Measurements from ENCODE around the gene TMEM238. TPM values are rescaled to one million over a fixed set of nuclear protein-coding genes. Genes with fewer than 3 reads are reported as not detected.

The TMEM238 gene
- total and polyA plus RNA-seq, 9 of the 15 experiments (the other 6 are each of a cell fraction or from before 2014, with no cell fraction given), result 0.18 to 5.1 (median 1.3) TPM; not detected in 4

GRCh38 chr19:55384920-55385723 lies 1.0 kb upstream of the TMEM238 start (continued):
- no peak for TF ChIP-seq ASH1L (IDR thresholded peaks at IDR 0.05; ENCODE audit: borderline replicate concordance, low read depth, partially characterized antibody)
- 0 out of 2 replicates have a peak, but pooled peaks have one; percentile 38 for TF ChIP-seq MAX (CRISPR knock-in tag; IDR thresholded peaks at IDR 0.05)
- 0 out of 2 replicates have a peak, but pooled peaks have one; percentile 7 for TF ChIP-seq TFAP4 (CRISPR knock-in tag; IDR thresholded peaks at IDR 0.05; ENCODE audit: borderline replicate concordance)
- TF ChIP-seq ZSCAN29 (IDR thresholded peaks at IDR 0.05), result peak; percentile 96

GRCh38 chr19:55383279-55384130 lies 587 bp downstream of the TMEM238 start:
- ChIA-PET CTCF (ENCODE audit: low intra/inter-chr PET ratio) (no interaction called here), POLR2A (interaction anchor here (0.5 to 12.9 kb wide), 23 partner anchors 8 to 474 kb away, joined by 3 to 195 read pairs (median 4); partner anchors contain the start of genes ISOC2, KMT5C, PTPRH and UBE2S)
- Histone ChIP-seq H4K20me1 (replicated peaks; ENCODE audit: control insufficient read depth, insufficient read depth, low read length) (peaks cover 25% of the 10 kb centered on the region), H3K9me1 (ENCODE audit: control insufficient read depth, insufficient read depth, low read length) (peaks cover 3% of the 10 kb centered on the region), H3K79me2 (ENCODE audit: control insufficient read depth, insufficient read depth, low read length) (peaks cover 59% of the 10 kb centered on the region), H3K9ac (ENCODE audit: insufficient read depth in 1 of 2, low read depth in 2 of 2, low read length in 2 of 2) (peak overlapping the region; percentile 94 to 97), H3K36me3 (ENCODE audit: control insufficient read depth, insufficient read depth, low read length) (peaks cover 26% of the 10 kb centered on the region), H3K27me3 (ENCODE audit: control insufficient read depth in 2 of 2, insufficient read depth in 2 of 2, low read length in 2 of 2) (no peaks in the 10 kb centered on the region), H3K27ac (ENCODE audit: extremely low read depth, low read depth, low read length) (peak overlapping the region; percentile 97), H2AFZ (ENCODE audit: low read depth, low read length) (peak overlapping the region; percentile 89), H3K4me1 (replicated peaks in 1 of 2; ENCODE audit: control insufficient read depth in 2 of 2, insufficient read depth in 2 of 2, low read length in 2 of 2) (peaks cover 32 to 49% of the 10 kb centered on the region in 2 experiments), H3K9me3 (replicated peaks; ENCODE audit: control insufficient read depth, insufficient read depth, low read depth, low read length) (no peaks in the 10 kb centered on the region; the same call in 1 of the 2 replicates), H3K4me2 (ENCODE audit: insufficient read depth, low read length) (peak overlapping the region; percentile 94), H3K4me3 (peak overlapping the region; percentile 77)
- BruUV-seq (replicated peaks), result TSS peak; percentile 80
- intact Hi-C loops (cut with micrococcal nuclease) (loop anchor here (2.0 kb wide), 1 partner anchor 167 kb away; no protein-coding TSS in a partner anchor), in situ Hi-C loops (cut with MboI) (no loop called here)
- DNase-seq (ENCODE audit: extremely low read depth in 1 of 4, low spot score in 3 of 4) (peak; percentile 74 to 78 (median 74)), FAIRE-seq (no peak), ATAC-seq (peak; percentile 35)
- 6% methylated on average over 33 of the region's 88 CpGs for WGBS (ENCODE audit: insufficient coverage, low coverage, missing lambda C conversion rate)
- TF ChIP-seq SMAD3 (CRISPR knock-in tag; conservative IDR thresholded peaks at IDR 0.05), result no peak
- 0 out of 2 replicates have a peak, but pooled peaks have one; percentile 21 for TF ChIP-seq LARP7 (IDR thresholded peaks at IDR 0.05)
- TF ChIP-seq NR1H2 (CRISPR knock-in tag; IDR thresholded peaks at IDR 0.05), result no peak
- TF ChIP-seq NR4A1 (CRISPR knock-in tag; IDR thresholded peaks at IDR 0.05), result 0 out of 2 replicates have a peak, but pooled peaks have one; percentile 18
- no peak for TF ChIP-seq NR4A1 (tag; IDR thresholded peaks at IDR 0.05)
- TF ChIP-seq CBX1 (IDR thresholded peaks at IDR 0.05; ENCODE audit: low read depth), result 0 out of 2 replicates have a peak, but pooled peaks have one; percentile 6
- TF ChIP-seq NRF1 (conservative IDR thresholded peaks at IDR 0.05 in 1 of 2, IDR thresholded peaks at IDR 0.05 in 1 of 2), result peak in 1 of 2 experiments; percentile 28; a peak in 2 of 4 replicates
- TF ChIP-seq RB1 (IDR thresholded peaks at IDR 0.05; ENCODE audit: low read depth), result peak; percentile 61; the same call in 1 of the 2 replicates
- 0 out of 2 replicates have a peak, but pooled peaks have one; percentile 37 for TF ChIP-seq SMARCE1 (IDR thresholded peaks at IDR 0.05)

Measured in K562 (cell line).